HepG2 (cell line): Measurements from ENCODE around the gene PHF19. TPM values are rescaled to one million over a fixed set of nuclear protein-coding genes. Genes with fewer than 3 reads are reported as not detected.

Experiments
- ATAC-seq: fragments of 200-7000 bp; cut with Tn5 transposase; 3 replicates; pipeline ENCODE4 v1.9.1; 2020; ENCODE audit warnings: mild to moderate bottlenecking, moderate library complexity
- BruUV-seq: library from RNA; stranded (reverse); fragments of 400-500 nt; replicated peaks from 2 replicates; lab custom pipeline; 2021; lab: Mats Ljungman, UMichigan
- CTCF ChIA-PET: fragments of 300-600 bp; formaldehyde crosslinking; extraction: SDS; loops from one replicate; lab custom pipeline; 2021; ENCODE audit warnings: low total read pairs, inconsistent platforms, low intra/inter-chr PET ratio; lab: Yijun Ruan, JAX
- POLR2A ChIA-PET: fragments of 350-600 bp; sonication (Branson Sonifier 250); formaldehyde crosslinking; loops from one replicate; lab custom pipeline; 2020; ENCODE audit warnings: antibody characterized with exemption, inconsistent platforms; lab: Yijun Ruan, JAX
- DNase-seq: peaks from one replicate; pipeline ENCODE4 v3.0.0-alpha.2; 2015; ENCODE audit warnings: low spot score
- FAIRE-seq: peaks from 3 replicates; lab custom pipeline; 2011; peaks lifted over from hg19 to GRCh38; lab: Jason Lieb, UNC
- H2AFZ ChIP-seq: one replicate; pipeline ENCODE4 v1.6.1; 2011; ENCODE audit warnings: low read length, inconsistent platforms
- H3K27ac ChIP-seq: fragments of 300-600 bp; 3 replicates; pipeline ENCODE4 v1.8.0; 2011; ENCODE audit warnings: mixed run types, mild to moderate bottlenecking, mixed read lengths, low read length, inconsistent platforms; ENCODE audit not compliant: insufficient read depth; ENCODE audit errors: extremely low read length
- H3K27me3 ChIP-seq, 2 experiments: fragments of 200-600 bp in 1 of 2; 2 replicates in 1 of 2; 3 replicates in 1 of 2; pipeline versions ENCODE4 v1.6.0 to v1.8.0; 2011; ENCODE audit warnings: low read length in 2 of 2, mild to moderate bottlenecking in 2 of 2, moderate library complexity in 2 of 2, inconsistent platforms in 1 of 2; ENCODE audit not compliant: insufficient read depth in 2 of 2, control insufficient read depth in 1 of 2
- H3K36me3 ChIP-seq, 2 experiments: fragments of 200-600 bp in 1 of 2; replicated peaks in 1 of 2; 2 replicates in 1 of 2; 3 replicates in 1 of 2; pipeline versions ENCODE4 v1.5.1 to v1.8.0; 2011; ENCODE audit warnings: low read length in 2 of 2, inconsistent platforms in 1 of 2; ENCODE audit not compliant: insufficient read depth in 2 of 2, control insufficient read depth in 1 of 2
- H3K4me1 ChIP-seq: 2 replicates; pipeline ENCODE4 v1.5.1; 2012; ENCODE audit warnings: low read length, inconsistent platforms; ENCODE audit not compliant: insufficient read depth
- H3K4me2 ChIP-seq: 2 replicates; pipeline ENCODE4 v1.6.0; 2011; ENCODE audit warnings: low read depth, low read length, inconsistent platforms
- H3K4me3 ChIP-seq, 3 experiments: fragments of 200-600 bp in 1 of 3; sonication (generic), shearing (Covaris generic) in 1 of 3; replicated peaks in 1 of 3; 2 replicates each; pipeline ENCODE4 v1.5.1; 2011 to 2016; ENCODE audit warnings: low read length in 3 of 3, inconsistent platforms in 2 of 3, low read depth in 2 of 3, mild to moderate bottlenecking in 2 of 3, control low read depth in 1 of 3, mixed read lengths in 1 of 3; ENCODE audit not compliant: insufficient read depth in 1 of 3
- H3K79me2 ChIP-seq: one replicate; pipeline ENCODE4 v1.6.1; 2011; ENCODE audit warnings: low read length, inconsistent platforms; ENCODE audit not compliant: insufficient read depth
- H3K9ac ChIP-seq: 2 replicates; pipeline ENCODE4 v1.6.0; 2011; ENCODE audit warnings: mild to moderate bottlenecking, low read depth, low read length, inconsistent platforms; ENCODE audit not compliant: insufficient read depth
- H3K9me3 ChIP-seq: 2 replicates; pipeline ENCODE4 v1.5.1; 2012; ENCODE audit warnings: mild to moderate bottlenecking, low read length
- H4K20me1 ChIP-seq: 2 replicates; pipeline ENCODE4 v1.6.0; 2011; ENCODE audit warnings: inconsistent platforms, mild to moderate bottlenecking, low read length, moderate library complexity; ENCODE audit not compliant: insufficient read depth
- ARID3A ChIP-seq: IDR thresholded peaks from 2 replicates; pipeline ENCODE4 v1.6.1; 2012; ENCODE audit warnings: low read depth, low read length, improper control_type of control experiment
- ATF3 ChIP-seq: sonication (generic); formaldehyde crosslinking; IDR thresholded peaks from 2 replicates; pipeline ENCODE4 v1.4.0; 2020; ENCODE audit warnings: missing genetic modification reagents
- DNMT3B ChIP-seq: conservative IDR thresholded peaks from 2 replicates; pipeline ENCODE4 v1.6.1; 2016; ENCODE audit warnings: missing biosample characterization, control low read depth
- FOXK2 ChIP-seq: fragments of 450-650 bp; IDR thresholded peaks from 2 replicates; pipeline ENCODE4 v1.6.1; 2016
- MXD3 ChIP-seq: IDR thresholded peaks from 2 replicates; pipeline ENCODE4 v1.6.1; 2016; ENCODE audit warnings: mild to moderate bottlenecking, missing biosample characterization, missing genetic modification reagents
- NKX3-1 ChIP-seq: sonication (generic); formaldehyde crosslinking; IDR thresholded peaks from 2 replicates; pipeline ENCODE4 v1.5.0; 2020; ENCODE audit warnings: missing genetic modification reagents
- ZBED4 ChIP-seq: sonication (generic); formaldehyde crosslinking; IDR thresholded peaks from 2 replicates; pipeline ENCODE4 v1.4.0; 2020; ENCODE audit warnings: missing genetic modification reagents, borderline replicate concordance
- ZFP37 ChIP-seq: sonication (generic); formaldehyde crosslinking; IDR thresholded peaks from 2 replicates; pipeline ENCODE4 v1.4.0; 2020; ENCODE audit warnings: missing genetic modification reagents, borderline replicate concordance
- ZMYM4 ChIP-seq: sonication (generic); formaldehyde crosslinking; IDR thresholded peaks from 2 replicates; pipeline ENCODE4 v1.8.1; 2023; ENCODE audit warnings: mild to moderate bottlenecking, missing genetic modification reagents
- ZNF253 ChIP-seq: sonication (generic); formaldehyde crosslinking; IDR thresholded peaks from 2 replicates; pipeline ENCODE4 v1.8.0; 2022; ENCODE audit warnings: mild to moderate bottlenecking, missing genetic modification reagents, borderline replicate concordance
- ZNF512 ChIP-seq: sonication (generic); formaldehyde crosslinking; IDR thresholded peaks from 2 replicates; pipeline ENCODE4 v1.4.0; 2020; ENCODE audit warnings: mild to moderate bottlenecking, missing genetic modification reagents
- WGBS: methylation state at CpG from one replicate; pipeline ENCODE4 v1.1.6; 2017; ENCODE audit warnings: low lambda C conversion rate; 5-methylcytosine and 5-hydroxymethylcytosine counted together
- in situ Hi-C: cut with HindIII; loops from 2 replicates; pipeline ENCODE4 v1.10.0; 2017; ENCODE audit warnings: low pct_unique_long_range_greater_than_20kb; ENCODE audit not compliant: extremely low pct_ligation_motif_present
- intact Hi-C: fragments of 100-400 bp; cut with micrococcal nuclease; formaldehyde crosslinking; loops from one replicate; pipeline ENCODE4 v1.10.0; 2022; ENCODE audit not compliant: unreplicated experiment
- polyA plus RNA-seq, 8 experiments: library from polyadenylated mRNA; depleted of rRNA in 3 of 8; stranded (reverse) in 7 of 8; unstranded in 1 of 8; fragments of >200 nt; fragmentation: Illumina TruSeq in 4 of 8; extraction: Trizol in 4 of 8; gene quantifications; 2 replicates each; pipeline versions ENCODE4 v1.2.1 to v1.2.3, GENCODE V29; 2011 to 2016; ENCODE audit warnings: low read depth in 4 of 8, missing spikeins in 1 of 8, mixed read lengths in 1 of 8; ENCODE audit not compliant: insufficient read depth in 1 of 8
- total RNA-seq, 5 experiments: library from RNA; depleted of rRNA; stranded (reverse); fragments of >200 nt; fragmentation: Illumina TruSeq; extraction: Trizol; gene quantifications; 2 replicates each; pipeline ENCODE4 v1.2.3, GENCODE V29; 2016; ENCODE audit warnings: low read depth in 1 of 5

Gene PHF19
- total and polyA plus RNA-seq, 2 of the 13 experiments (the other 11 are each of a cell fraction or from before 2014, with no cell fraction given) = 29.7 to 41.3 TPM

GRCh38 chr9:120857902-120858301, 19.1 kb downstream of the PHF19 start:
- intact Hi-C loops = loop anchor here (1.0 kb wide), 1 partner anchor 28 kb away; no protein-coding TSS in a partner anchor
- no peak overlapping the region for H3K4me3 ChIP-seq

DNA sequence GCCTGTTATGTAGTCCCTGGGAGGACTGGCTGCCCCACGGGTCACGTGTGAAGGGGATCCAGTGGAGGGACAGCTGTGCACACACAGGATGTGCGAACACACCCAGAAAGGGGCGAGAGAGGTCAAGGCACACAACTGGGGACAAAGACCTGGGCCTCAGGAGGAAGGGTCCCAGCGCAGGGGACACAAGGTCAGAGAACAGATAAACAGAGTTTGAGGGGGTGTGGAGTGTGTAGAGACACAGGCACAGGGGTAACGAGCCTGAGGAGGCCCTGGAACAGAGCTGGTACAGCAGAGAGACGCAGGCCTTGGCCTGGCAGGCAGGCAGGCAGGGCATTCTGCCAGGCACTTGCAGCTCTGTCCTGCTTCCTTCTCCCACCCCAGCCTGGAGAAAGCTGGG, 19.5 kb downstream of the PHF19 start:
- ATAC-seq (no peak), FAIRE-seq (no peak)
- POLR2A ChIA-PET = no interaction called here
- TF ChIP-seq ZMYM4 (CRISPR knock-in tag) (no peak), ZNF512 (no peak), NKX3-1 (CRISPR knock-in tag) (no peak), ATF3 (CRISPR knock-in tag) (no peak), MXD3 (CRISPR knock-in tag) (no peak), ARID3A (no peak), DNMT3B (CRISPR knock-in tag) (no peak), ZBED4 (no peak), FOXK2 (no peak), ZNF253 (CRISPR knock-in tag) (no peak)

More at GRCh38 chr9:120857902-120858301, 19.1 kb downstream of the PHF19 start:
- WGBS = 98% methylated on average over 7 of the region's 11 CpGs
- FAIRE-seq (no peak), ATAC-seq (no peak), DNase-seq (no peak)
- no peak overlapping the region for H2AFZ ChIP-seq
- H3K4me2 ChIP-seq = no peak overlapping the region
- no peaks in the 10 kb centered on the region for H4K20me1 ChIP-seq
- H3K27me3 ChIP-seq = no peaks in the 10 kb centered on the region
- ChIA-PET CTCF (no interaction called here), POLR2A (no interaction called here)
- no peaks in the 10 kb centered on the region for H3K79me2 ChIP-seq
- in situ Hi-C loops = no loop called here
- no TSS peak for BruUV-seq
- H3K36me3 ChIP-seq = peaks cover 28 to 51% of the 10 kb centered on the region in 2 experiments
- H3K27ac ChIP-seq = no peak overlapping the region
- no peak for TF ChIP-seq ZFP37 (CRISPR knock-in tag)
- H3K9ac ChIP-seq = no peak overlapping the region
- H3K9me3 ChIP-seq = no peaks in the 10 kb centered on the region
- peaks cover 1% of the 10 kb centered on the region for H3K4me1 ChIP-seq

More for the DNA sequence above, 19.5 kb downstream of the PHF19 start:
- Histone ChIP-seq H3K79me2 (no peaks in the 10 kb centered on the region), H3K27ac (no peak overlapping the region), H4K20me1 (no peaks in the 10 kb centered on the region), H3K27me3 (no peaks in the 10 kb centered on the region), H3K9me3 (no peaks in the 10 kb centered on the region), H3K36me3 (peaks cover 25 to 47% of the 10 kb centered on the region in 2 experiments), H3K4me1 (peaks cover 5% of the 10 kb centered on the region), H3K4me3 (no peak overlapping the region), H3K9ac (no peak overlapping the region), H2AFZ (no peak overlapping the region), H3K4me2 (no peak overlapping the region)
- intact Hi-C loops = no loop called here
- WGBS = 88% methylated on average over 7 of the region's 7 CpGs
- in situ Hi-C loops = no loop called here
- no TSS peak for BruUV-seq
- no peak for DNase-seq
- CTCF ChIA-PET = no interaction called here
